K562 (cell line): ENCODE measurements around the gene ZNF319.

Experiments used
- CREB1 ChIP-seq, 2 experiments: sonication (generic) in 1 of 2; formaldehyde crosslinking in 1 of 2; IDR thresholded peaks; 2 replicates each; pipeline versions ENCODE4 v1.6.1 to v1.8.0; 2012 to 2022; ENCODE audit warnings: inconsistent platforms in 1 of 2, mild to moderate bottlenecking in 1 of 2, missing genetic modification reagents in 1 of 2, moderate library complexity in 1 of 2
- EP300 ChIP-seq: IDR thresholded peaks from 2 replicates; pipeline ENCODE4 v1.6.1; 2012; ENCODE audit warnings: low read length, improper control_type of control experiment
- MEIS2 ChIP-seq: fragments of 450-650 bp; IDR thresholded peaks from 2 replicates; pipeline ENCODE4 v1.6.1; 2014; ENCODE audit warnings: mild to moderate bottlenecking; ENCODE audit not compliant: partially characterized antibody
- SIRT6 ChIP-seq: IDR thresholded peaks from one replicate; pipeline ENCODE4 v1.6.1; 2012; ENCODE audit warnings: low read depth, mild to moderate bottlenecking, control low read depth, inconsistent platforms, low read length, moderate library complexity
- ZNF24 ChIP-seq: fragments of 450-650 bp; IDR thresholded peaks from 2 replicates; pipeline ENCODE4 v1.6.1; 2016
- TF ChIP-seq, protein P1 (sequence below), 2 experiments: fragments of 450-650 bp; formaldehyde crosslinking in 1 of 2; IDR thresholded peaks; 2 replicates each; pipeline versions ENCODE4 v1.4.0 to v1.6.1; 2014 to 2020; ENCODE audit warnings: mild to moderate bottlenecking in 2 of 2, borderline replicate concordance in 1 of 2, low read depth in 1 of 2
- TF ChIP-seq, protein P2 (sequence below): sonication (generic); formaldehyde crosslinking; IDR thresholded peaks from 2 replicates; pipeline ENCODE4 v1.9.0; 2022; ENCODE audit warnings: mild to moderate bottlenecking, missing genetic modification reagents
- TF ChIP-seq, protein P3 (sequence below), 3 experiments: IDR thresholded peaks in 2 of 3; conservative IDR thresholded peaks in 1 of 3; 2 replicates each; pipeline ENCODE4 v1.5.1; 2011 to 2012; ENCODE audit warnings: low read length in 3 of 3, mild to moderate bottlenecking in 3 of 3, control low read depth in 2 of 3, improper control_type of control experiment in 1 of 3, inconsistent platforms in 1 of 3, low read depth in 1 of 3, mixed read lengths in 1 of 3, moderate library complexity in 1 of 3; ENCODE audit not compliant: insufficient read depth in 2 of 3
- TF ChIP-seq, protein P4 (sequence below): sonication (generic); formaldehyde crosslinking; IDR thresholded peaks from 2 replicates; pipeline ENCODE4 v1.8.0; 2022; ENCODE audit warnings: missing genetic modification reagents, mild to moderate bottlenecking, borderline replicate concordance

DNA sequence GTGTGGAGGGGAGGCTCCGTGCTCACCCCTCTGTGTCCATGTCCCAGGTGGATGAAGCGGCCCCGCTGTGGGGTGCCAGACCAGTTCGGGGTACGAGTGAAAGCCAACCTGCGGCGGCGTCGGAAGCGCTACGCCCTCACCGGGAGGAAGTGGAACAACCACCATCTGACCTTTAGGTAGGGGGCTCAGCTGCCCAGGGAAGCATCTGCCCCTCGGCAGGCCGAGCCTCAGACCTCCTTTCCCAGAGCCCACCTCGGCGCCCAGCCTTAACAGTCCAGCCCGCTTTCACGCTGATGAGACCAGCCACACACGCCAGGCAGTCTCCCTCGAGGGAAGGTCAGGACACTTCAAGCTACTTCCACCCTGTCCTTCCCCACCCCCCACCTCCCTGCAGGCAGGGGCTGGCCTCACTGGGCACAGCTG is 37.8 kb upstream of the ZNF319 start:
- TF ChIP-seq, protein P1, sequence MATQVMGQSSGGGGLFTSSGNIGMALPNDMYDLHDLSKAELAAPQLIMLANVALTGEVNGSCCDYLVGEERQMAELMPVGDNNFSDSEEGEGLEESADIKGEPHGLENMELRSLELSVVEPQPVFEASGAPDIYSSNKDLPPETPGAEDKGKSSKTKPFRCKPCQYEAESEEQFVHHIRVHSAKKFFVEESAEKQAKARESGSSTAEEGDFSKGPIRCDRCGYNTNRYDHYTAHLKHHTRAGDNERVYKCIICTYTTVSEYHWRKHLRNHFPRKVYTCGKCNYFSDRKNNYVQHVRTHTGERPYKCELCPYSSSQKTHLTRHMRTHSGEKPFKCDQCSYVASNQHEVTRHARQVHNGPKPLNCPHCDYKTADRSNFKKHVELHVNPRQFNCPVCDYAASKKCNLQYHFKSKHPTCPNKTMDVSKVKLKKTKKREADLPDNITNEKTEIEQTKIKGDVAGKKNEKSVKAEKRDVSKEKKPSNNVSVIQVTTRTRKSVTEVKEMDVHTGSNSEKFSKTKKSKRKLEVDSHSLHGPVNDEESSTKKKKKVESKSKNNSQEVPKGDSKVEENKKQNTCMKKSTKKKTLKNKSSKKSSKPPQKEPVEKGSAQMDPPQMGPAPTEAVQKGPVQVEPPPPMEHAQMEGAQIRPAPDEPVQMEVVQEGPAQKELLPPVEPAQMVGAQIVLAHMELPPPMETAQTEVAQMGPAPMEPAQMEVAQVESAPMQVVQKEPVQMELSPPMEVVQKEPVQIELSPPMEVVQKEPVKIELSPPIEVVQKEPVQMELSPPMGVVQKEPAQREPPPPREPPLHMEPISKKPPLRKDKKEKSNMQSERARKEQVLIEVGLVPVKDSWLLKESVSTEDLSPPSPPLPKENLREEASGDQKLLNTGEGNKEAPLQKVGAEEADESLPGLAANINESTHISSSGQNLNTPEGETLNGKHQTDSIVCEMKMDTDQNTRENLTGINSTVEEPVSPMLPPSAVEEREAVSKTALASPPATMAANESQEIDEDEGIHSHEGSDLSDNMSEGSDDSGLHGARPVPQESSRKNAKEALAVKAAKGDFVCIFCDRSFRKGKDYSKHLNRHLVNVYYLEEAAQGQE (IDR thresholded peaks at IDR 0.05; ENCODE audit: borderline replicate concordance) = no peak
- TF ChIP-seq, protein P1 (CRISPR knock-in tag; IDR thresholded peaks at IDR 0.05; ENCODE audit: low read depth) = no peak
- TF ChIP-seq, protein P2, sequence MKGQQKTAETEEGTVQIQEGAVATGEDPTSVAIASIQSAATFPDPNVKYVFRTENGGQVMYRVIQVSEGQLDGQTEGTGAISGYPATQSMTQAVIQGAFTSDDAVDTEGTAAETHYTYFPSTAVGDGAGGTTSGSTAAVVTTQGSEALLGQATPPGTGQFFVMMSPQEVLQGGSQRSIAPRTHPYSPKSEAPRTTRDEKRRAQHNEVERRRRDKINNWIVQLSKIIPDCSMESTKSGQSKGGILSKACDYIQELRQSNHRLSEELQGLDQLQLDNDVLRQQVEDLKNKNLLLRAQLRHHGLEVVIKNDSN = no peak
- TF ChIP-seq MEIS2 (no peak), EP300 (no peak), SIRT6 (no peak), ZNF24 (no peak), CREB1 (IDR thresholded peaks at IDR 0.05) (no peak), CREB1 (CRISPR knock-in tag; IDR thresholded peaks at IDR 0.05) (no peak)
- TF ChIP-seq, protein P3, sequence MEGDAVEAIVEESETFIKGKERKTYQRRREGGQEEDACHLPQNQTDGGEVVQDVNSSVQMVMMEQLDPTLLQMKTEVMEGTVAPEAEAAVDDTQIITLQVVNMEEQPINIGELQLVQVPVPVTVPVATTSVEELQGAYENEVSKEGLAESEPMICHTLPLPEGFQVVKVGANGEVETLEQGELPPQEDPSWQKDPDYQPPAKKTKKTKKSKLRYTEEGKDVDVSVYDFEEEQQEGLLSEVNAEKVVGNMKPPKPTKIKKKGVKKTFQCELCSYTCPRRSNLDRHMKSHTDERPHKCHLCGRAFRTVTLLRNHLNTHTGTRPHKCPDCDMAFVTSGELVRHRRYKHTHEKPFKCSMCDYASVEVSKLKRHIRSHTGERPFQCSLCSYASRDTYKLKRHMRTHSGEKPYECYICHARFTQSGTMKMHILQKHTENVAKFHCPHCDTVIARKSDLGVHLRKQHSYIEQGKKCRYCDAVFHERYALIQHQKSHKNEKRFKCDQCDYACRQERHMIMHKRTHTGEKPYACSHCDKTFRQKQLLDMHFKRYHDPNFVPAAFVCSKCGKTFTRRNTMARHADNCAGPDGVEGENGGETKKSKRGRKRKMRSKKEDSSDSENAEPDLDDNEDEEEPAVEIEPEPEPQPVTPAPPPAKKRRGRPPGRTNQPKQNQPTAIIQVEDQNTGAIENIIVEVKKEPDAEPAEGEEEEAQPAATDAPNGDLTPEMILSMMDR (IDR thresholded peaks at IDR 0.05 in 2 of 3, conservative IDR thresholded peaks at IDR 0.05 in 1 of 3; ENCODE audit: insufficient read depth in 2 of 3, low read depth in 1 of 3, low read length in 3 of 3) = no peak
- TF ChIP-seq, protein P4, sequence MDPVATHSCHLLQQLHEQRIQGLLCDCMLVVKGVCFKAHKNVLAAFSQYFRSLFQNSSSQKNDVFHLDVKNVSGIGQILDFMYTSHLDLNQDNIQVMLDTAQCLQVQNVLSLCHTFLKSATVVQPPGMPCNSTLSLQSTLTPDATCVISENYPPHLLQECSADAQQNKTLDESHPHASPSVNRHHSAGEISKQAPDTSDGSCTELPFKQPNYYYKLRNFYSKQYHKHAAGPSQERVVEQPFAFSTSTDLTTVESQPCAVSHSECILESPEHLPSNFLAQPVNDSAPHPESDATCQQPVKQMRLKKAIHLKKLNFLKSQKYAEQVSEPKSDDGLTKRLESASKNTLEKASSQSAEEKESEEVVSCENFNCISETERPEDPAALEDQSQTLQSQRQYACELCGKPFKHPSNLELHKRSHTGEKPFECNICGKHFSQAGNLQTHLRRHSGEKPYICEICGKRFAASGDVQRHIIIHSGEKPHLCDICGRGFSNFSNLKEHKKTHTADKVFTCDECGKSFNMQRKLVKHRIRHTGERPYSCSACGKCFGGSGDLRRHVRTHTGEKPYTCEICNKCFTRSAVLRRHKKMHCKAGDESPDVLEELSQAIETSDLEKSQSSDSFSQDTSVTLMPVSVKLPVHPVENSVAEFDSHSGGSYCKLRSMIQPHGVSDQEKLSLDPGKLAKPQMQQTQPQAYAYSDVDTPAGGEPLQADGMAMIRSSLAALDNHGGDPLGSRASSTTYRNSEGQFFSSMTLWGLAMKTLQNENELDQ (CRISPR knock-in tag) = no peak
